ENCODE results near the gene ARVCF.

The ARVCF gene

DNA sequence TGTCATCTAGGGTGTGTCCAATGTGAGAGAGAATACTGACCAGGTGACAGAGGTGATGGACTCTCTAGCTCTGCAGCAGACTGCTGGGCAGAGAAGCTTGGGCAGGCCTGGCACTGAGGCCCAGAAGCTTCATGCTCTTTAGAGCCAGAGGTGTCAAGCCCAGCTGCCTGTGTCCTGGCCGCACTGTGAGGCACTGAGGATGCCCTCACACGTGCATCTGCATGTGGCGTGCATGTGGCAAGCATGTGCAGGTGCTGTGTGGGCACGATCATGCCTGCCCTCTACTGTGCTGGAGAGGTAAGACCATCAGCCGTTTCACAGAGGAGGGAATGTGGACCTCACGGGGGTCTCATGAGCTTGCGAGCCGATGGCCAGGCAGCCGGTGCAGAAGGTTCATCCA is 59.2 kb downstream of the ARVCF start:
- no peak for DNase-seq (ENCODE audit: low read depth in 1 of 2, low spot score in 1 of 2)
- Histone ChIP-seq H3K27me3 (ENCODE audit: insufficient read depth, poor library complexity, severe bottlenecking) (no peaks in the 10 kb centered on the region), H3K4me3 (replicated peaks; ENCODE audit: insufficient read depth, low read length) (no peak overlapping the region), H3K27ac (replicated peaks) (no peak overlapping the region)
- TF ChIP-seq SPI1 (IDR thresholded peaks at IDR 0.05; ENCODE audit: borderline replicate concordance, low read depth) (no peak), POLR2AphosphoS5 (IDR thresholded peaks at IDR 0.05; ENCODE audit: low read depth) (peak; percentile 21; the same call in 1 of the 2 replicates)

DNA sequence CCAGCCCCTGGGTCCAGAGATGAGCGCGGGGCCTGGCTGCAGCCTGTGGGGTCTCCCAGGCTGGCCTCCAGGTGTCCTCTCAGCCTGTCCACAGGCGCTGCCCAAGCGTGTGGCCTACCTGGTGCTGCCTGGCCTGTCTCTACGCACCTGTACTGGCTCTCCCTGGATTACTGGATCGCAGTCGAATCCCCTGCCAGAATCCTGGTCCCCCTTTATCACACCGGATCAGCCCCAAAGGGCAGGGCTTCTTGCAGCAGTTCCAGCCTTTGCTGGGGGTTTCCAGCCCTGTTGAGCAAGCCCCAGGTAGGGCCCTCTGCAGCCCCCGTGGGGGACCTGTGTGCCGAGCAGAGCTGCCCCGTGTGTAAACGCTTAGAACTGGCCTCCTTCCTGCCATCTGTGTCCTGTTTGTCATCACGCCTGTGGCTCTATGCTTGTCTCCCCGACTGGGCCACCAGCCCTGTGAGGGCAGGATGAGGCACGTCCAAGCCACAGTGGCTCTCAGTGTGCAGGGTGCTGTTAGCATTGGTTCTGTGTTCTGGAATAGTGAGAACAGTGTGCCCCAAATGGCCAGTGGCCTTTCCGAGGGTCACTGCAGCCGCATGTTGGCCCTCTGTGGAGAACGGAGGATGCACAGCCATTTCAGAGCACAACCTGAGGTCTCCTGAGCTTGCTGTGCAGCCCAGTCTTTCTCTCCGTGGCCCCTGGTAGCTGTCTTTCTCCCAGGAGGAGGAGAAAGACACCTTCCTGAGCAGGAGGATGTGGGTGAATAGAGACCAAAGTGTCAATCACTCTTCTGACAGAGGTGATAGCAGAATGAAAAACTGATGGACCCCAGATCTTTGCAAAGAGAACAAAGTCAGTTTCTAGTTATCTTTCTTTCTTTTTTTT is 61.1 kb downstream of the ARVCF start:
- TF ChIP-seq, protein P1, sequence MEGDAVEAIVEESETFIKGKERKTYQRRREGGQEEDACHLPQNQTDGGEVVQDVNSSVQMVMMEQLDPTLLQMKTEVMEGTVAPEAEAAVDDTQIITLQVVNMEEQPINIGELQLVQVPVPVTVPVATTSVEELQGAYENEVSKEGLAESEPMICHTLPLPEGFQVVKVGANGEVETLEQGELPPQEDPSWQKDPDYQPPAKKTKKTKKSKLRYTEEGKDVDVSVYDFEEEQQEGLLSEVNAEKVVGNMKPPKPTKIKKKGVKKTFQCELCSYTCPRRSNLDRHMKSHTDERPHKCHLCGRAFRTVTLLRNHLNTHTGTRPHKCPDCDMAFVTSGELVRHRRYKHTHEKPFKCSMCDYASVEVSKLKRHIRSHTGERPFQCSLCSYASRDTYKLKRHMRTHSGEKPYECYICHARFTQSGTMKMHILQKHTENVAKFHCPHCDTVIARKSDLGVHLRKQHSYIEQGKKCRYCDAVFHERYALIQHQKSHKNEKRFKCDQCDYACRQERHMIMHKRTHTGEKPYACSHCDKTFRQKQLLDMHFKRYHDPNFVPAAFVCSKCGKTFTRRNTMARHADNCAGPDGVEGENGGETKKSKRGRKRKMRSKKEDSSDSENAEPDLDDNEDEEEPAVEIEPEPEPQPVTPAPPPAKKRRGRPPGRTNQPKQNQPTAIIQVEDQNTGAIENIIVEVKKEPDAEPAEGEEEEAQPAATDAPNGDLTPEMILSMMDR (IDR thresholded peaks at IDR 0.05; ENCODE audit: insufficient read depth, low read length) = no peak
- TF ChIP-seq POLR2AphosphoS5 (IDR thresholded peaks at IDR 0.05; ENCODE audit: low read depth) = peak; percentile 23; the same call in 1 of the 2 replicates
- no peak overlapping the region for H3K4me3 ChIP-seq (replicated peaks; ENCODE audit: insufficient read depth, low read length)
- no peak overlapping the region for H3K27ac ChIP-seq (replicated peaks)
- no peaks in the 10 kb centered on the region for H3K27me3 ChIP-seq (ENCODE audit: insufficient read depth, poor library complexity, severe bottlenecking)
- DNase-seq (ENCODE audit: low read depth in 1 of 2, low spot score in 1 of 2) = no peak

DNA sequence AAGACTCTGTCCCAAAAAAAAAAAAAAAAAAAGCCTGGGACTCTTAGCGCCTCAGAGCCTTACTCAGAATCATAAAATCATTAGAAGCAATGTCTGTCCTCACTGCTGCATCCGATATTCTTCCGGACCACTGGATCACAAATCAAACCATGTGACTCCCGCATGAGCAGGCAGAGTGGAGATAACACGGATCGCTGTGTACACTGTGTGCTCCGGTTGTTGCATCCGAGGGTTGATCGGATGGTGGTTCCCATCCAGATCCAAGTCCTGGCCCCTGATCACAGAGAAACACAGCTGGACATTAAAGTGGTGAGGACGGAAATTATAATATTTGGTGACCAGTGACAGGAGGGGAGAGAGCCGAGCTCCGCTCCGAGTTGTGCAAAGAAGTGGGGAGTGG is 65.3 kb downstream of the ARVCF start:
- H3K27ac ChIP-seq (replicated peaks) = no peak overlapping the region
- TF ChIP-seq POLR2AphosphoS5 (IDR thresholded peaks at IDR 0.05; ENCODE audit: low read depth) = no peak
- no peak for TF ChIP-seq SPI1 (IDR thresholded peaks at IDR 0.05; ENCODE audit: borderline replicate concordance, low read depth)
- TF ChIP-seq, protein P1 (IDR thresholded peaks at IDR 0.05; ENCODE audit: insufficient read depth, low read length) = no peak
- TF ChIP-seq, protein P2, sequence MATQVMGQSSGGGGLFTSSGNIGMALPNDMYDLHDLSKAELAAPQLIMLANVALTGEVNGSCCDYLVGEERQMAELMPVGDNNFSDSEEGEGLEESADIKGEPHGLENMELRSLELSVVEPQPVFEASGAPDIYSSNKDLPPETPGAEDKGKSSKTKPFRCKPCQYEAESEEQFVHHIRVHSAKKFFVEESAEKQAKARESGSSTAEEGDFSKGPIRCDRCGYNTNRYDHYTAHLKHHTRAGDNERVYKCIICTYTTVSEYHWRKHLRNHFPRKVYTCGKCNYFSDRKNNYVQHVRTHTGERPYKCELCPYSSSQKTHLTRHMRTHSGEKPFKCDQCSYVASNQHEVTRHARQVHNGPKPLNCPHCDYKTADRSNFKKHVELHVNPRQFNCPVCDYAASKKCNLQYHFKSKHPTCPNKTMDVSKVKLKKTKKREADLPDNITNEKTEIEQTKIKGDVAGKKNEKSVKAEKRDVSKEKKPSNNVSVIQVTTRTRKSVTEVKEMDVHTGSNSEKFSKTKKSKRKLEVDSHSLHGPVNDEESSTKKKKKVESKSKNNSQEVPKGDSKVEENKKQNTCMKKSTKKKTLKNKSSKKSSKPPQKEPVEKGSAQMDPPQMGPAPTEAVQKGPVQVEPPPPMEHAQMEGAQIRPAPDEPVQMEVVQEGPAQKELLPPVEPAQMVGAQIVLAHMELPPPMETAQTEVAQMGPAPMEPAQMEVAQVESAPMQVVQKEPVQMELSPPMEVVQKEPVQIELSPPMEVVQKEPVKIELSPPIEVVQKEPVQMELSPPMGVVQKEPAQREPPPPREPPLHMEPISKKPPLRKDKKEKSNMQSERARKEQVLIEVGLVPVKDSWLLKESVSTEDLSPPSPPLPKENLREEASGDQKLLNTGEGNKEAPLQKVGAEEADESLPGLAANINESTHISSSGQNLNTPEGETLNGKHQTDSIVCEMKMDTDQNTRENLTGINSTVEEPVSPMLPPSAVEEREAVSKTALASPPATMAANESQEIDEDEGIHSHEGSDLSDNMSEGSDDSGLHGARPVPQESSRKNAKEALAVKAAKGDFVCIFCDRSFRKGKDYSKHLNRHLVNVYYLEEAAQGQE (IDR thresholded peaks at IDR 0.05; ENCODE audit: insufficient replicate concordance, low read depth) = no peak
- TF ChIP-seq GABPA (IDR thresholded peaks at IDR 0.05; ENCODE audit: low read depth) = no peak

DNA sequence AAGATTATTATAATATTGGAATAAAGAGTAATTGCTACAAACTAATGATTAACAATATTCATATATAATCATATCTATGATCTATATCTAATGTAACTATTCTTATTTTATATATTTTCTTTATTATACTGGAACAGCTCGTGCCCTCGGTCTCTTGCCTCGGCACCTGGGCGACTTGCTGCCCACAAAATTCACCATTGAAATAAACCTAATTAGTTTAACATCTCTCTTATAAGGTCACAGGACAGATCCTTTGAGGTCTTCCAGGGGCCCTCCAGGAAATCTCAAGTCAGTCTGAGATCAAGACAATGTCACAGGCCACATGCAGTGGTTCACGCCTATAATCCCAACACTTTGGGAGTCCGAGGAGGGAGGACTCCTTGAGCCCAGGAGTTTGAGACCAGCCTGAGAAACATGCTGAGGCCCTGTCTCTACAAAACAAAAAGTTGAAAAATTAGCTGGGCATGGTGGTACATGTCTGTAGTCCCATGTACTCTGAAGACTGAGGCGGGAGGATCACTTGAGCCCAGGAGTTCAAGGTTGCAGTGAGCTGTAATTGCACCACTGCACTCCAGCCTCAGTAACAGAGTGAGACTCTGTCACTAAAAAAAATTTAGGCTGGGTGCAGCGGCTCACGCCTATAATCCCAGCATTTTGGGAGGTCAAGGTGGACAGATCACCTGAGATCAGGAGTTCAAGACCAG is 68.4 kb downstream of the ARVCF start:
- H3K27ac ChIP-seq (replicated peaks) = peak overlapping the region; percentile 13; the same call in 1 of the 2 replicates
- H3K4me3 ChIP-seq (replicated peaks; ENCODE audit: insufficient read depth, low read length) = no peak overlapping the region
- H3K27me3 ChIP-seq (ENCODE audit: insufficient read depth, poor library complexity, severe bottlenecking) = no peaks in the 10 kb centered on the region
- TF ChIP-seq SPI1 (IDR thresholded peaks at IDR 0.05; ENCODE audit: borderline replicate concordance, low read depth) (no peak), POLR2AphosphoS5 (IDR thresholded peaks at IDR 0.05; ENCODE audit: low read depth) (no peak), GABPA (IDR thresholded peaks at IDR 0.05; ENCODE audit: low read depth) (no peak)
- TF ChIP-seq, protein P2 (IDR thresholded peaks at IDR 0.05; ENCODE audit: insufficient replicate concordance, low read depth) = no peak
- TF ChIP-seq, protein P1 (IDR thresholded peaks at IDR 0.05; ENCODE audit: insufficient read depth, low read length) = no peak
- no peak for DNase-seq (ENCODE audit: low read depth in 1 of 2, low spot score in 1 of 2)

More for the DNA sequence above, 65.3 kb downstream of the ARVCF start:
- Histone ChIP-seq H3K27me3 (ENCODE audit: insufficient read depth, poor library complexity, severe bottlenecking) (no peaks in the 10 kb centered on the region), H3K4me3 (replicated peaks; ENCODE audit: insufficient read depth, low read length) (no peak overlapping the region)
- DNase-seq (ENCODE audit: low read depth in 1 of 2, low spot score in 1 of 2) = no peak

Measured in HL-60 (cell line).